HEK293 (cell line): Measurements from ENCODE around the gene LIMA1.

Experiments
- BCL11A ChIP-seq: fragments of 450-650 bp; formaldehyde crosslinking; IDR thresholded peaks from 2 replicates; pipeline ENCODE4 v1.5.1; 2016; ENCODE audit warnings: low read depth, missing biosample characterization, missing genetic modification characterization
- EGR2 ChIP-seq: fragments of 450-650 bp; formaldehyde crosslinking; IDR thresholded peaks from 2 replicates; pipeline ENCODE4 v1.5.1; 2016; ENCODE audit warnings: low read depth, missing biosample characterization, missing genetic modification characterization
- KLF10 ChIP-seq: fragments of 450-650 bp; IDR thresholded peaks from 2 replicates; pipeline ENCODE4 v1.5.1; 2018; ENCODE audit warnings: missing biosample characterization, mild to moderate bottlenecking, missing genetic modification characterization
- KLF8 ChIP-seq: fragments of 450-650 bp; formaldehyde crosslinking; IDR thresholded peaks from 2 replicates; pipeline ENCODE4 v1.5.1; 2016; ENCODE audit warnings: missing biosample characterization, missing genetic modification characterization
- MEIS1 ChIP-seq: sonication (generic); formaldehyde crosslinking; IDR thresholded peaks from 2 replicates; pipeline ENCODE4 v1.8.1; 2022; ENCODE audit warnings: missing genetic modification reagents, mild to moderate bottlenecking, borderline replicate concordance
- MYNN ChIP-seq: fragments of 450-650 bp; formaldehyde crosslinking; IDR thresholded peaks from 2 replicates; pipeline ENCODE4 v1.5.1; 2016; ENCODE audit warnings: missing biosample characterization, missing genetic modification characterization, borderline replicate concordance
- OSR2 ChIP-seq: fragments of 450-650 bp; formaldehyde crosslinking; IDR thresholded peaks from 2 replicates; pipeline ENCODE4 v1.5.1; 2016; ENCODE audit warnings: missing biosample characterization, missing genetic modification characterization
- PRDM10 ChIP-seq: fragments of 450-650 bp; formaldehyde crosslinking; IDR thresholded peaks from 2 replicates; pipeline ENCODE4 v1.5.1; 2016; ENCODE audit warnings: missing biosample characterization, missing genetic modification characterization
- REST ChIP-seq: fragments of 450-650 bp; formaldehyde crosslinking; IDR thresholded peaks from 2 replicates; pipeline ENCODE4 v1.5.1; 2016; ENCODE audit warnings: missing biosample characterization, missing genetic modification characterization
- SCRT1 ChIP-seq: fragments of 450-650 bp; formaldehyde crosslinking; IDR thresholded peaks from 2 replicates; pipeline ENCODE4 v1.5.1; 2016; ENCODE audit warnings: missing biosample characterization, missing genetic modification characterization, borderline replicate concordance
- SCRT2 ChIP-seq: fragments of 450-650 bp; formaldehyde crosslinking; IDR thresholded peaks from 2 replicates; pipeline ENCODE4 v1.5.1; 2016; ENCODE audit warnings: missing biosample characterization, missing genetic modification characterization
- SP3 ChIP-seq: fragments of 450-650 bp; formaldehyde crosslinking; IDR thresholded peaks from 2 replicates; pipeline ENCODE4 v1.5.1; 2016; ENCODE audit warnings: missing biosample characterization, missing genetic modification characterization
- TRIM28 ChIP-seq: IDR thresholded peaks from 2 replicates; pipeline ENCODE4 v1.6.1; 2011; ENCODE audit warnings: low read length, control low read depth, borderline replicate concordance
- ZBTB1 ChIP-seq: fragments of 450-650 bp; formaldehyde crosslinking; IDR thresholded peaks from 2 replicates; pipeline ENCODE4 v1.5.1; 2016; ENCODE audit warnings: missing biosample characterization, missing genetic modification characterization
- ZBTB20 ChIP-seq: fragments of 450-650 bp; formaldehyde crosslinking; IDR thresholded peaks from 2 replicates; pipeline ENCODE4 v1.5.1; 2016; ENCODE audit warnings: missing biosample characterization, missing genetic modification characterization
- ZBTB21 ChIP-seq: fragments of 450-650 bp; formaldehyde crosslinking; IDR thresholded peaks from 2 replicates; pipeline ENCODE4 v1.5.1; 2017; ENCODE audit warnings: missing biosample characterization, missing genetic modification characterization
- ZBTB26 ChIP-seq: fragments of 450-650 bp; formaldehyde crosslinking; optimal IDR thresholded peaks from 2 replicates; pipeline ENCODE3; 2016; ENCODE audit warnings: missing biosample characterization, mild to moderate bottlenecking, missing genetic modification characterization
- ZBTB48 ChIP-seq: fragments of 450-650 bp; formaldehyde crosslinking; IDR thresholded peaks from 2 replicates; pipeline ENCODE4 v1.5.1; 2016; ENCODE audit warnings: missing biosample characterization, missing genetic modification characterization
- ZBTB7A ChIP-seq: fragments of 450-650 bp; formaldehyde crosslinking; IDR thresholded peaks from 2 replicates; pipeline ENCODE4 v1.5.1; 2016; ENCODE audit warnings: low read depth, missing biosample characterization, missing genetic modification characterization
- ZFHX2 ChIP-seq: fragments of 450-650 bp; formaldehyde crosslinking; conservative IDR thresholded peaks from 2 replicates; pipeline ENCODE4 v1.5.1; 2016; ENCODE audit warnings: missing biosample characterization, missing genetic modification characterization
- ZNF114 ChIP-seq: fragments of 450-650 bp; formaldehyde crosslinking; IDR thresholded peaks from 2 replicates; pipeline ENCODE4 v1.5.0; 2017; ENCODE audit warnings: missing biosample characterization, missing genetic modification characterization
- ZNF155 ChIP-seq: fragments of 450-650 bp; formaldehyde crosslinking; IDR thresholded peaks from 2 replicates; pipeline ENCODE4 v1.5.1; 2016; ENCODE audit warnings: missing biosample characterization, missing genetic modification characterization
- ZNF366 ChIP-seq: fragments of 450-650 bp; formaldehyde crosslinking; conservative IDR thresholded peaks from 2 replicates; pipeline ENCODE4 v1.5.1; 2016; ENCODE audit warnings: missing biosample characterization, missing genetic modification characterization
- ZNF37A ChIP-seq: fragments of 450-650 bp; IDR thresholded peaks from 2 replicates; pipeline ENCODE4 v1.5.1; 2018; ENCODE audit warnings: missing biosample characterization, missing genetic modification characterization
- ZNF416 ChIP-seq: fragments of 450-650 bp; formaldehyde crosslinking; IDR thresholded peaks from 2 replicates; pipeline ENCODE4 v1.5.1; 2016; ENCODE audit warnings: missing biosample characterization, missing genetic modification characterization
- ZNF558 ChIP-seq: fragments of 450-650 bp; formaldehyde crosslinking; IDR thresholded peaks from 2 replicates; pipeline ENCODE4 v1.5.1; 2016; ENCODE audit warnings: missing biosample characterization, missing genetic modification characterization
- ZNF580 ChIP-seq: fragments of 450-650 bp; formaldehyde crosslinking; IDR thresholded peaks from 2 replicates; pipeline ENCODE4 v1.5.1; 2016; ENCODE audit warnings: missing biosample characterization, missing genetic modification characterization
- ZNF626 ChIP-seq: fragments of 450-650 bp; sonication (Bioruptor Pico); formaldehyde crosslinking; IDR thresholded peaks from 2 replicates; pipeline ENCODE4 v1.5.1; 2018; ENCODE audit warnings: missing biosample characterization, missing genetic modification characterization, inconsistent platforms
- ZNF629 ChIP-seq: fragments of 450-650 bp; formaldehyde crosslinking; IDR thresholded peaks from 2 replicates; pipeline ENCODE4 v1.5.1; 2017; ENCODE audit warnings: missing biosample characterization, missing genetic modification characterization
- ZNF654 ChIP-seq: fragments of 450-650 bp; formaldehyde crosslinking; IDR thresholded peaks from 2 replicates; pipeline ENCODE4 v1.5.1; 2016; ENCODE audit warnings: low read depth, missing biosample characterization, missing genetic modification characterization
- ZNF76 ChIP-seq: fragments of 450-650 bp; formaldehyde crosslinking; IDR thresholded peaks from 2 replicates; pipeline ENCODE4; 2016; ENCODE audit warnings: low read depth, missing biosample characterization, missing genetic modification characterization, borderline replicate concordance
- ZNF843 ChIP-seq: fragments of 450-650 bp; formaldehyde crosslinking; IDR thresholded peaks from 2 replicates; pipeline ENCODE4 v1.5.1; 2016; ENCODE audit warnings: missing biosample characterization, missing genetic modification characterization
- ZSCAN30 ChIP-seq: fragments of 450-650 bp; IDR thresholded peaks from 2 replicates; pipeline ENCODE4 v1.5.1; 2018; ENCODE audit warnings: missing biosample characterization, mild to moderate bottlenecking, missing genetic modification characterization, moderate library complexity

The LIMA1 gene

GRCh38 chr12:50283229-50283923 is at the start of gene LIMA1 (continued):
- TF ChIP-seq PRDM10 (tag by site-specific recombination) (0 out of 2 replicates have a peak, but pooled peaks have one; percentile 17), OSR2 (tag by site-specific recombination) (no peak), ZNF580 (0 out of 2 replicates have a peak, but pooled peaks have one; percentile 56), BCL11A (tag by site-specific recombination) (no peak), SCRT2 (tag by site-specific recombination) (peak; percentile 78), MYNN (tag by site-specific recombination) (no peak), ZBTB48 (tag by site-specific recombination) (peak; percentile 90), ZNF416 (tag by site-specific recombination) (no peak), ZBTB26 (tag by site-specific recombination) (peak; percentile 85), ZNF629 (tag by site-specific recombination) (no peak), ZBTB21 (peak; percentile 22; the same call in 1 of the 2 replicates), ZNF654 (tag by site-specific recombination) (no peak), KLF10 (tag by site-specific recombination) (peak; percentile 77; the same call in 1 of the 2 replicates), ZFHX2 (0 out of 2 replicates have a peak, but pooled peaks have one; percentile 26), ZNF626 (tag by site-specific recombination) (no peak), ZNF366 (tag by site-specific recombination) (0 out of 2 replicates have a peak, but pooled peaks have one; percentile 36), KLF8 (tag by site-specific recombination) (peak; percentile 76), ZBTB20 (tag by site-specific recombination) (peak; percentile 74), MEIS1 (CRISPR knock-in tag) (no peak), REST (tag by site-specific recombination) (no peak), ZBTB7A (0 out of 2 replicates have a peak, but pooled peaks have one; percentile 16), SCRT1 (tag by site-specific recombination) (peak; percentile 82), EGR2 (peak; percentile 38; the same call in 1 of the 2 replicates), ZBTB1 (tag by site-specific recombination) (peak; percentile 82; the same call in 1 of the 2 replicates), ZNF843 (tag by site-specific recombination) (0 out of 2 replicates have a peak, but pooled peaks have one; percentile 7), ZNF114 (tag by site-specific recombination) (no peak), ZNF37A (tag by site-specific recombination) (no peak), ZSCAN30 (tag by site-specific recombination) (peak; percentile 85), ZNF558 (tag by site-specific recombination) (0 out of 2 replicates have a peak, but pooled peaks have one; percentile 13), TRIM28 (peak; percentile 50; the same call in 1 of the 2 replicates), ZNF155 (no peak), ZNF76 (tag by site-specific recombination) (peak; percentile 27; the same call in 1 of the 2 replicates), SP3 (peak; percentile 88)
